GM21737 (cell line): Measurements from ENCODE around the gene NDRG3.
"Not testable (repeated sequence)": the region's sequence is repeated elsewhere in the genome, so short reads cannot be mapped to it uniquely, and the experiment has no call there.

Experiments
- ATAC-seq: cut with Tn5 transposase; IDR thresholded peaks from one replicate; pipeline ENCODE4 v1.9.1; 2021; ENCODE audit warnings: mild to moderate bottlenecking, moderate library complexity; ENCODE audit not compliant: unreplicated experiment

NDRG3 gene

DNA sequence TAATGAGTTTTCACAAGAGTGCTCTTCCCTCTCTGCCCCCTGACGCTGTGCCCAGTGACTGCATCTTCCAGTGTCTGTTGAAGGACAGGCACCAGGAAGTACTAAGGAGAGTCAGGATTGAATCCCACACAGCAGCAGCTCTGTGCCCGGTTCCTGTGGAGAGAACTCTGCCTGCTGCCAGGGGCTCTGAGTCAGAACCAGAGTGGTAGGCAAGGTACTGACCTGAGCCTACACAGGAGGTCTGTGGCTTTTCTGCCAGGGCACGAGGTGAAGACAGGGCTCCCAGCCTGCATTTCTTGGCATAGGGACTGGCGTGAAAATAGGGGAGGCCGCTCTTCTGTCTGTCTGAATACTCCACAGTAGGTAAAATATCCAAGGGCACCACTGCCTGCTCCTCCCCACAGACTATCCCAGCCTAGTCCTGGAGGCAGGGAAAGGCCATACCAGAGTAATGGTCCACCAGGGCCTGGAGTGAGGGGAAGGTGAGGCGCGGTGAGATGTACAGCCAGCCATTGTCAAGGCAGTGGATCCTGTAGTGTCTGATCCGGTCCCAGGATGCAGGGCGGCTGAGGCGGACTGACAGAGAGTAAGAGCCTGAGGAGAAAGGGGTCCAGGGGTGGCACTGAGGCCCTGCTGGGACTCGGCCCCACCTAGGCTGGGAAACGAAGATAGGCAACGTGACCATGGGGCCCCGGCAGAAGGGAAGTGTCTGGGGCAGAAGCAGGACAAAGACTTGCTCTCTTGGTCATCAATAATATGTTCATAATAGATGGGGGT is 130.9 kb downstream of the NDRG3 start:
- no peak for ATAC-seq

DNA sequence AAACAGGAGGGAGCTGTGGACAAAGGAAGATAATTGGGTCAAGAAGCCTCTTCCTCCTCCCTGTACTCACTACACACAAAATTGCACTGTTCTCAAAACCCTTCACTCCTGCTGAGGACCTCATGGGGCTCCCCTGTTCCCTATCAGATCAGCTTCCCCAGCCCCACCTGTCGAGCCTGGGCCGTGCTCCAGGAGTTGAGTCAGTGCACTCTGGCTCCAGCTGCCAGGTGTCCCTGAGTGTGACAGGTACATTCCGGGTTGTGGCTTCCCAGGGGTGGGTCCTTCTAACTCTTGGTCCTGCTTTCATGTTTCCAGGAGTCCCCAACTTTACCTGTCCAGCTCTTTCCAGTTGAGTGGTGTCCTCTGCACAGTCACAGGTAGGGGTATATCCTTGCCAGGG is 131.9 kb downstream of the NDRG3 start:
- ATAC-seq, result no peak

GRCh38 chr20:36611625-36612024 is 134.3 kb downstream of the NDRG3 start:
- no peak for ATAC-seq

DNA sequence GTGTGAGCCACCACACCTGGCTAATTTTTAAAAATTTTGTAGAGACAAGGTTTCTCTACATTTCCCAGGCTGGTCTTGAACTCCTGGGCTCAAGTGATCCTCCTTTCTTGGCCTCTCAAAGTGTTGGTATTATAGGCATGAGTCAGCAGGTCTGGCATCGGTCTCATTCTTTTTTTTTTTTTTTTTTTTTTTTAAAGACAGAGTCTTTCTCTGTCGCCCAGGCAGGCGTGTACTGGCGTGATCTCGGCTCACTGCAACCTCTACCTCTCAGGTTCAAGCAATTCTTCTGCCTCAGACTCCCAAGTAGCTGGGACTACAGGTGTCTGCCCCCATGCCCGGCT is 137.5 kb downstream of the NDRG3 start:
- not testable (repeated sequence) for ATAC-seq

DNA sequence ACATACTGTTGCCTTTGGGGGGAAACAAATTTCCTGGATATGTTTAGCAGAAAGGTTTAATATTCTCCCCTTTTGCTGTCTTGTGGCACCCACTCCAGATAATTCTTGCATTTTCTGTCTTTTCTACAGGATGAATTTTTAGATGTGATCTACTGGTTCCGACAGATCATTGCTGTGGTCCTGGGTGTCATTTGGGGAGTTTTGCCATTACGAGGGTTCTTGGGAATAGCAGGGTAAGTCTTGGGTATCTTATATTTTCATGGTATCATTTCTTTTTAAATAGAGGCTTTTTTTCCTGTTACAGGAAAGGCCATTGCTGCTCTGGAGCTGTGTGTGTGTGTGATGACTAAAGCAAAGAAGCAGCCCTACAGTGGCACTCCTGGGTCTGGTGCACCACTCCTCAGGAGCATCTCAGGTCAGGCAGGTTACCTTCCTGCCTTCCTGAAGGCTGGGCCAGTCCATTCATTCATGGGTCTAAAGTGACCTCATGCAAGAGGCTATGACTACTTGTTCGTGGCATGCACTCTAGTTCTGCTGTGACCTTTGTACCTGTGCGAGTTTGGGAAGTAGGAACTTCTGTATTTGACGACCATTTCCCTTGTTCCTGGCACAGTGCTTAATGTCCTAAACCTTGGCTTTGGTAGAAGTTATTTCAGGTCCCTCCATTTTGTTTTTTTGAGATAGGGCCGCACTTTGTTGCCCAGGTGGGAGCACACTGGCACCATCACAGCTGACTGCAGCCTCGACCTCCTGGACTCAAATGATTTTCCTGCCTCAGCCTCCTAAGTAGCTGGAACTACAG is 138.1 kb downstream of the NDRG3 start:
- ATAC-seq, result no peak

DNA sequence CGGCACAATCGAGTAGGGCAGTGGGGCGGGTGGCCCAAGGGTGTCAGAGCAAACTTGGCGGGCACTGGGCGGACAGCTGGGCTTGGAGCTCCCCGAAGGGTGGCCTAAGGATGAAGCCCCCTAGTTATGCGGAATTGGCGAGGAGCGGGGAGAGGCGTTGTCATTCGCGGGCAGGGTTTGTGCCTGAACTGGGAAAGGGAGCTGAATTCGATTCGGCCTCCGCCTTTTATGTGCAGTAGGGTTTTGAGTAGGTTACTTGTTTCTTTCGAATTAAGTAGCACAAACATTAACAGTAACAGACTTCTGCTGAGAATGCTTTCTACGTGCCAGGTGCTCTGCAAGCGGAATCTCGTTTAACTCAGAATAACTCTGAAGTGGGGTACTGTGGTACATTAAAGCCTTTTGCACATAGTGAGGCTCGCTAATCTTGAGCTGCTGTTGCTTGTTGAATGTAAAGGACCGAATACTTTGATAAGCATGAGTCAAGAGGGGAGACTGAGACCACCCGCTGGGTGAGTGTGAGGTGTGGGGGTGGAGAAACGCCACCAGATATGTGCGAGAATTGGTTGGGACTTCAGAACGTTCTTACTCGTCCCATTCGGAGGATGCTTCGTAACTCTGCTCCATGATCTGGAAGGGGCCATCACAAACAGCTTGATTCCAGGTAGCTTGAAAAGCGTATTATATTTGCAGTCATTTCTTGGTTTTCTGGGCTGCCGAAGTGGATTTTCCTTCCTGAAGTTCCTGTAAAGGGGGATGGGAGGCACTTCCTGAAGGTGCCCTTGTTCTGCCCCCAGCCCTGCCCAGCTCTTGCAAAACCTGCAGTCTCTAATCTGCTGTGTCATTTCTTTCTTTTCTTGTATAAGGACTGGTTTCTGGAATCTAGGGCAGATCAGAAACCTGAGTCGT is 139.5 kb downstream of the NDRG3 start:
- ATAC-seq, result no peak

- ATAC-seq, result peak; percentile 77
Observed at GRCh38 chr20:36605399-36606157, 140.3 kb downstream of the NDRG3 start, which contains the start of gene RAB5IF. RAB5IF (plus strand) TSS chr20:36605779; CDS start chr20:36605952, 173 bp downstream.

GRCh38 chr20:36604952-36605398 is 140.9 kb downstream of the NDRG3 start:
- ATAC-seq, result peak; percentile 31
